ENCODE data around the gene ELAVL1.

GRCh38 chr19:7913652-7914051 is 91.8 kb downstream of the ELAVL1 start:
- TF ChIP-seq, protein P1, sequence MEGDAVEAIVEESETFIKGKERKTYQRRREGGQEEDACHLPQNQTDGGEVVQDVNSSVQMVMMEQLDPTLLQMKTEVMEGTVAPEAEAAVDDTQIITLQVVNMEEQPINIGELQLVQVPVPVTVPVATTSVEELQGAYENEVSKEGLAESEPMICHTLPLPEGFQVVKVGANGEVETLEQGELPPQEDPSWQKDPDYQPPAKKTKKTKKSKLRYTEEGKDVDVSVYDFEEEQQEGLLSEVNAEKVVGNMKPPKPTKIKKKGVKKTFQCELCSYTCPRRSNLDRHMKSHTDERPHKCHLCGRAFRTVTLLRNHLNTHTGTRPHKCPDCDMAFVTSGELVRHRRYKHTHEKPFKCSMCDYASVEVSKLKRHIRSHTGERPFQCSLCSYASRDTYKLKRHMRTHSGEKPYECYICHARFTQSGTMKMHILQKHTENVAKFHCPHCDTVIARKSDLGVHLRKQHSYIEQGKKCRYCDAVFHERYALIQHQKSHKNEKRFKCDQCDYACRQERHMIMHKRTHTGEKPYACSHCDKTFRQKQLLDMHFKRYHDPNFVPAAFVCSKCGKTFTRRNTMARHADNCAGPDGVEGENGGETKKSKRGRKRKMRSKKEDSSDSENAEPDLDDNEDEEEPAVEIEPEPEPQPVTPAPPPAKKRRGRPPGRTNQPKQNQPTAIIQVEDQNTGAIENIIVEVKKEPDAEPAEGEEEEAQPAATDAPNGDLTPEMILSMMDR (conservative IDR thresholded peaks at IDR 0.05 in 1 of 2, IDR thresholded peaks at IDR 0.05 in 1 of 2; ENCODE audit: extremely low read depth in 1 of 2, insufficient read depth in 1 of 2, low read depth in 1 of 2, low read length in 2 of 2), result no peak
- no peak for TF ChIP-seq EZH2 (IDR thresholded peaks at IDR 0.05; ENCODE audit: borderline replicate concordance, low read length)
